GM23338 (cell line): Measurements from ENCODE around the gene PKD1. TPM values are rescaled to one million over a fixed set of nuclear protein-coding genes. Genes with fewer than 3 reads are reported as not detected.

Source experiments
- CREB1 ChIP-seq: fragments of 250-450 bp; sonication (Bioruptor Pico); IDR thresholded peaks from 2 replicates; pipeline ENCODE4 v1.5.0; 2020; ENCODE audit warnings: low read depth, mild to moderate bottlenecking, moderate library complexity
- CTCF ChIP-seq, 2 experiments: fragments of 200-600 bp in 1 of 2; sonication (generic) in 1 of 2; conservative IDR thresholded peaks; 2 replicates each; pipeline versions ENCODE4 v1.5.1 to v1.6.1; 2016 to 2017; ENCODE audit warnings: antibody characterized with exemption in 2 of 2, low read depth in 2 of 2, mild to moderate bottlenecking in 2 of 2, moderate library complexity in 1 of 2
- EZH2 ChIP-seq: fragments of 200-600 bp; sonication (generic); IDR thresholded peaks from one replicate; pipeline ENCODE4 v1.8.0; 2017; ENCODE audit warnings: antibody characterized with exemption, mild to moderate bottlenecking, low read depth; ENCODE audit not compliant: unreplicated experiment
- NANOG ChIP-seq: IDR thresholded peaks from 2 replicates; pipeline ENCODE4 v1.6.1; 2016; ENCODE audit warnings: antibody characterized with exemption, borderline replicate concordance
- POLR2AphosphoS5 ChIP-seq: IDR thresholded peaks from 2 replicates; pipeline ENCODE4 v1.6.1; 2016; ENCODE audit warnings: antibody characterized with exemption, low read depth
- STAT1 ChIP-seq: IDR thresholded peaks from one replicate; pipeline ENCODE4 v1.6.1; 2016; ENCODE audit warnings: antibody characterized with exemption; ENCODE audit not compliant: unreplicated experiment
- ZNF331 ChIP-seq: fragments of 250-450 bp; sonication (Bioruptor Pico); IDR thresholded peaks from 2 replicates; pipeline ENCODE4 v1.5.0; 2020; ENCODE audit warnings: low read depth, mild to moderate bottlenecking, moderate library complexity
- ZNF462 ChIP-seq: fragments of 250-450 bp; sonication (Bioruptor Pico); IDR thresholded peaks from 2 replicates; pipeline ENCODE4 v1.5.0; 2020; ENCODE audit warnings: mild to moderate bottlenecking, moderate library complexity
- polyA plus RNA-seq: library from polyadenylated mRNA; unstranded; fragments of >200 nt; fragmentation: Nextera tagmentation; extraction: Ambion mirVana; gene quantifications from 2 replicates; pipeline ENCODE4 v1.2.1, GENCODE V29; 2016
- total RNA-seq: library from RNA; depleted of rRNA; stranded (reverse); fragments of >200 nt; shearing (Covaris generic); gene quantifications from 2 replicates; pipeline ENCODE4 v1.2.3, GENCODE V29; 2014

PKD1 gene
- total and polyA plus RNA-seq, 2 experiments from 2014 or later = 21.1 to 107 TPM

- TF ChIP-seq ZNF462 (CRISPR knock-in tag) (no peak), CREB1 (CRISPR knock-in tag) (no peak), CTCF (conservative IDR thresholded peaks at IDR 0.05; ENCODE audit: low read depth in 2 of 2) (no peak), EZH2 (no peak), NANOG (no peak), POLR2AphosphoS5 (no peak), ZNF331 (CRISPR knock-in tag) (no peak), STAT1 (no peak)
Measured at GRCh38 chr16:2086106-2086742, 49.5 kb downstream of the PKD1 start (continued).
